NCI-H2227 (cell line): ENCODE results near the gene FRY.

Experiments used
- DNase-seq: peaks from one replicate; lab custom pipeline; 2025; ENCODE audit not compliant: unreplicated experiment; lab: John Stamatoyannopoulos, UW

The FRY gene

DNA sequence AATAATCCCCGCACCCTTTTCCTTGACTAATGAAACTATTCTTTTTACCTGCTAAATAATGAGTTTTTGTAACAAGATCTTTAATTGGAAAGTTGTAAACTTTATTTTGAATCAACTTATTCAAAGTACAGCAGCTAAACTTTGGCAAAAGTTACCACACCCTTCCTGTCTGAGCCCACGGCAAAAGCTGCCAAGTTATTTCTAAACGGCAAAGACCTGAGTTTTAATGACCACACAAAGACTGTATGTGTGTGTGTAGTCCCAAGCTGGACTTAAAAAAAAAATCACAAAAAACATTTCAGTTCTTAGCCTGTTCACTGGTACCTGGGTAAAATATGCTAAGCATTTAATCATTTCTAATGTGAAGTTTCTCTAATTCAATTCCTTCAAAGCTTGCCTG is 222.8 kb downstream of the FRY start:
- no peak for DNase-seq

DNA sequence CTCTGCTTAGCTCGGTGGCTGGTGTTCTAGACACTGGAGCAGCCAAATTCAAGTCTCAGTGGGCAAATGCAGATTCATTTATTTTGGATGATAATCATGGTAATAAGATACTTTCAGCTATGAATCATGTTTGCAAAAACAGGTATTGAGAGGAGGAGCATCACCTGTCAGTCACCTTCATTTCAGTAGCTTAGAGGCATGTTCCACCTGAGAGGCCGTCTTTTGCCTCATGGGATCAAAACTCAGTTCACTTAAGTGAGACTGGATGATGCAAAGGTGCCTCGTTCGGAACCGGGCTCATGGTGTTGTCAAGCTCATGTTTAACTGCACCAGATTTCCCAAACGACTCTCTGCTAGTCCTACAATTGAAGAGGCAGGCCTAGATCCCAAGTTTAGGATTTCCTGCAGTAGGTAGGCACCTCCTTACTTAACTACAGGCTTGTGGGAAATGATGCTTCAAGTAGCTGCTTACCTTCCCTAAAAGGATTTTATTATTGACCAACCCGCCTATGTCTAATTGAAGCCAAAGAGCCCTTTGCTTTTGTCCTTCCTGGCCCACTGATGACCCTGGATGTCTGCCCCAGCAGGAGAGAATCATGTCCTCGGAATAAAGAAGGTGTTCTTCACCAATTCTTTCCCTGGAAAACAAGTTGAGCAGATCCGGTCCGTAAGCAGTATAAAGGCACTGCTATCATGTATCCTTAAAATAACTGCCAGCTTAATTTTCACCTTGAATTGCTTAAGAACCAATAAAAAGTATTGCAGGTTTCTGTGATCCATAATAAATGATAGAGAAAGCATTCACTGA is 223.5 kb downstream of the FRY start:
- DNase-seq: no peak

GRCh38 chr13:32255724-32256109 is 224.1 kb downstream of the FRY start:
- no peak for DNase-seq

DNA sequence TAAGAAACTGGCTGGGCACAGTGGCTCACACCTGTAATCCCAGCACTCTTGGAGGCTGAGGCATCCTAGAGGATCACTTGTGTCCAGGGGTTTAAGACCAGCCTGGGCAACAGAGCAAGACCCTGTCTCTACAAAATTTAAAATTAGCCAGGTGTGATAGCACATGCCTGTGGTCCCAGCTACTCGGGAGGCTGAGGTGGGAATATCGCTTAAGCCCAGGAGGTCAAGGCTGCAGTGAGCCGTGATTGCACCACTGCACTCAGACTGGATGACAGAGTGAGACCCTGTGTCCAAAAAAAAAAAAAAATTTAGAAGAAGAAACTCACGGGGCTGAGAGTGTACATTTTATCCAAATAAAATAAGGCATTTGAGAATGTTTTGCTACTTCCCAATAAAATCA is 224.7 kb downstream of the FRY start:
- DNase-seq: no peak

GRCh38 chr13:32257649-32258048 is 226.1 kb downstream of the FRY start:
- no peak for DNase-seq

GRCh38 chr13:32259116-32259515 is 227.5 kb downstream of the FRY start:
- DNase-seq: no peak

GRCh38 chr13:32261567-32261966 is 230.0 kb downstream of the FRY start:
- no peak for DNase-seq

- no peak for DNase-seq
Observed at GRCh38 chr13:32262165-32262564, 230.6 kb downstream of the FRY start.

- no peak for DNase-seq
Observed at GRCh38 chr13:32262619-32263018, 231.0 kb downstream of the FRY start.

GRCh38 chr13:32264407-32264806 is 232.8 kb downstream of the FRY start:
- no peak for DNase-seq

GRCh38 chr13:32265726-32266125 is 234.2 kb downstream of the FRY start:
- DNase-seq: no peak

GRCh38 chr13:32266130-32266529 is 234.6 kb downstream of the FRY start:
- DNase-seq: no peak

DNA sequence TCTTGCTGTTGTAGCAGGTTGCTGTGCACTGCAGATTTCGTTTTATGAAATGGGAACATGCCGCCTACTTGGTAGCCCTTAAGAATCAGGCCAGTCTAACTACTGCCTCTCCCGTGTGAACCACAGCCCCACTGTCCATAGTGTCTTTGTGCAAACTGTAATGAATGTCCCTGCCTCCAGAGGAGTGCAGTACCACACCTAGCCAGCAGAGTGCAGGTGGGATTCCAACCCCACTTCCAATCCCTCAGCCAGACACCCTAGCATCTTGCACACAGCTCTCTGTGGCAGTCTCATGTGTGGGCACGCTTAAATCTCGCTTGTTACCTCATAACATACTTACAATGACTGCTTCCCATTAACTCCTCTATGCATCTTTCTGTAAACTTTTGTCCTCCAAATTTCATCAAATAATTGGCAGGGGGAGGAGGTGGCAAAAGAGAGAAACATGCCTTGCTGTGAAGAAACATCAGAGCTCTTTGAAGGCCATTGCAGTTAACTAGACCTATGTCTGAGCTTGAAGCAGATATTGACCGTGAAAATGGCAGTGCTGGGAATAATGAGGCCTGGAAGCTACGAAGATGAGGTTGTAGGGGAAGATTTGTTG is 236.4 kb downstream of the FRY start:
- DNase-seq: no peak

- no peak for DNase-seq
Observed at GRCh38 chr13:32272021-32272683, 240.6 kb downstream of the FRY start.

GRCh38 chr13:32277839-32278238 is 246.3 kb downstream of the FRY start:
- no peak for DNase-seq

DNA sequence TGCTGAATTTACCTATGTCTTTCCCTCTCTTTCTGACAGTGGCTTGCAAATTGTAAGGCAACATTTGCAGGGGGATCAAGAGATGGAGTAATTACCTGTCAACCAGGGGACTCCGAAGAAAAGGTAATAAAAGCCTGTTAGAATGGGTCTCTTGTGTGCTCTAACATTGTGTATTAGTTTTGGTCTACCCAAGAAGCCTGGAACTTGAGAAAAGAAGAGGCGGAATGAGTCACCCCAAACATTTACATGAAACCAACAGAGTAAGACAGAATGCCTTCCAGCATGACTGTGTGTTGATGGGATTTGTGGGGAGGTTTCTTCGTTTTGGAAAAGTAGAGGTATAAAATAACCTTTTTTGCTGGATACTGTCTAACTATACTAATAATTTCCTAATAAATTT is 246.9 kb downstream of the FRY start:
- no peak for DNase-seq

DNA sequence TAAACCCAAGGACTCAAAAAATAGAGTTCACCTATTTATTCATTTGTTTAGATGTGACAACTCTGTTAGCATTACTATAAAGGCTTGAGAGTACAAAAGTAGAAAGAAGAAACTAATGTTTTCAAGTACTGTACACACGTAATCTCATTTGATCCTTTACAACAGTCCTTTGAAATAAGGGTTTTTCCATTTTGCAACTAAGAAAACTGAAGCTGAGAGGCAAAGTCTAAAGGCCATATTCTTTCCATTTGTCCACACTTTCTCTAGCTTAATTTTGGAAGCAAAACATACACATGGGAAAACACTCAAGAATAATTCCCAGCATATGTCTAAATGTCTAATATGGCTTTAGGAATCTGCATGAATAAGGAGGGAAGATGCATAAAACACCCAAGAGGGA is 249.5 kb downstream of the FRY start:
- no peak for DNase-seq

DNA sequence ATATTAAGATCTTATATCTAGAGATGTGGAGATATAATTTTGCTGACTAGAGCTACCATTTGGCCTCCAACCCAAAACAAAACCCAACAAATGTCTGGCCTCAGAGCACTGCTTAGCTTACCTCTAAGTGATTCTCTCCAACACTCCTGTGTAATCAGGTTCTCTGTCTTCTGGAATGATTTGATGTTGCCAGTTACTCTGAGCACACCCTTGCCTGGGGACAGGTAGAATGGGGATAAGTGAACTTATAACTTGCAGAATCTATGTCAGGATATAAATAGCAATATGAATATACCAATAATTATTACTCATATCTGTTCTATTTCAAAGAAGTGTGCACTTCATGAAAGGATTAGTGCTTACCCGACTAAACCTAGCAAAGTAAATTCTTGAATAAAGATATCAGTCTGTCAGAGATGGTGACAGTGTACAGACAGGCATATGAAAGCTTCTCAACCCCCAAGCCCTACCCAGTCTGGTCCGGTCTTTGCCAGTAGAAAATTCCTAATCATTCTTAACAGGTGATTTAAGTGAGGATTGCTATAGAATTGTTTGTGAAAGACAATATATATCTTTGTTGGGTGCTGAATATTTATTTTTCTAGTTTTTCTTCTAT is 250.6 kb downstream of the FRY start:
- no peak for DNase-seq

GRCh38 chr13:32284927-32285632 is 253.5 kb downstream of the FRY start:
- DNase-seq: no peak

DNA sequence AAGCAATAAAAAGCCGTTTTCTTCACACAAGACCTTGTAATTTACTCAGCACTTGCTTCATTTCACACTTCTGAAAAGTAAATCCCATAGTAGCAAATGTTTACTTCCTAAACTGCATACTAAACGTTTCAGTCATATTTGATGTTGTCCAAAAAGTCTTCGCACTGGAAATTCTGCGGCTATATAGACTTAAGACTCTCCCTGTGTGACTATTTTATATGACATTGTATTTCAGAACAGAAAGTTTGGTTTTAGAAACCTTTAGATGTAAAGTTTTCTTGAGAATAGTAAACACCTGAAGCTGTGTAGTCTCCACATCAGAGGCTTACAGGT is 254.0 kb downstream of the FRY start:
- DNase-seq: no peak

DNA sequence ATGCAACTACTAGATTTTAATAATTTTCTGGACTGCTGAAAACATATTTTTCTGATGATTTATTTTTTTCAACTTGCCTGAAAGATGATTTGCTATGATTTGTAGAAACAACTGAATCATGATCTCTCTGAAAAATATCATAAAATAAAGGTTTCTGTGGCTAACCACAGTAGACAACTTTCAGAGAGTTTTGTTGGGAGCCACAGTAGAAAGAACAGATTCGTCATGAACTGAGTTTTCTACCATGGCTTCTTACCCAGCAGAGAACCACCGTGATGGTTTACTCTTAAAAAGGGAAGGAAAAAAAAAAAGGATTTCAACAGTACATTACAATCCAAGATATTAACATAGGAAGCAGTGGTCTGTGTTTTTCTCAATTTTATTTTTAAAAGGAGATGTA is 265.6 kb downstream of the FRY start:
- no peak for DNase-seq
